NCI-H748 (cell line): Measurements from ENCODE around the gene RASA2.
A peak's percentile ranks its signal among the peaks of the same experiment; 100 is the strongest.
"Not testable (repeated sequence)": the region's sequence is repeated elsewhere in the genome, so short reads cannot be mapped to it uniquely, and the experiment has no call there.

Source experiments
- DNase-seq: peaks from one replicate; lab custom pipeline; 2025; ENCODE audit not compliant: unreplicated experiment; lab: John Stamatoyannopoulos, UW

The RASA2 gene

DNA sequence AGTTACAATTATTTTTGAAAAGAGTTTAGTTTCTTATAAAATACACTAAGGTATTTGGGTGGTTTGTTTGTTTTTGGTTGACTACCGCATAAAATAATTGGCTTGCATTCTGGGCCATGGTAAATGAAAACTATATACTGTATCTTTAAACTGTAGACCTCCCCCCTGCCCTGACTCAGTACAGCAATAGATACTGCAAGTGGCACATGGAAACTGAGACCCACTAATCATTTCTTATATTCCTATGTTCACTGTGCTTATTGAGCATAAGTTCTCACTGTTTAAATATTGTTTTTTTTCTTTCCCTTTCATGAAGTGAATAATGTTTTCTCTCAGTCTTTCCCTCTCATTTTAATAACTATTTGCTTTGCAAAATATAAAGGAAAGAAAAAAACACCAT is 45.8 kb downstream of the RASA2 start:
- DNase-seq = no peak

DNA sequence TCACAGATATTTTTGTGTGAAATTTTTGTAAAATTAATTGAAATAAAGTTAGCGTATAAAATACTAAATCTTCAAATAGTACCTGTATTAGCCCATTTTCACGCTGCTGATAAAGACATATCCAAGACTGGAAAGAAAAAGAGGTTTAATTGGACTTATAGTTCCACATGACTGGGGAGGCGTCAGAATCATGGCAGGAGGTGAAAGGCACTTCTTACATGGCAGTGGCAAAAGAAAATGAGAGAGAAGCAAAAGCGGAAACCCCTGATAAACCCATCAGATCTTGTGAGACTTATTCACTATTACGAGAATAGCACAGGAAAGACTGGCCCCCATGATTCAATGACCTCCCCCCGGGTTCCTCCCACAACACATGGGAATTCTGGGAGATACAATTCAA is 49.2 kb downstream of the RASA2 start:
- DNase-seq = not testable (repeated sequence)

DNA sequence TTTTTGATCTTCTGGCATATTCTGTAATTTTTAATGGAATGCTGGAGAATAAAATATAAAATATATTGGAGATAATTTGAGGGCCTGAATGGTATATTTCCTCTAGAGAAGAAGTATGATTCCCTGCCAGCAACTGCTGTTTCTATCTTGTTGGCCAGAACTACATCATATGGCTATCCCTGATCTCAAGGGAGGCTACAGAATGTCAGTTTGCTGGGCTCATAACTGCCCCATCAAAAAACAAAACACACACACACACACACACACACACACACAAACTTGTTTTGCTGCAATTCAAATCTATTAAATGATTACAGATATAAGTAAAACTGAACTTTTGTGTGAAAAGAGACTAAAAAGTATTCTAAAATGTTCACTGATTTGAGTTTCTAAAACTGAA is 51.0 kb downstream of the RASA2 start:
- no peak for DNase-seq

DNA sequence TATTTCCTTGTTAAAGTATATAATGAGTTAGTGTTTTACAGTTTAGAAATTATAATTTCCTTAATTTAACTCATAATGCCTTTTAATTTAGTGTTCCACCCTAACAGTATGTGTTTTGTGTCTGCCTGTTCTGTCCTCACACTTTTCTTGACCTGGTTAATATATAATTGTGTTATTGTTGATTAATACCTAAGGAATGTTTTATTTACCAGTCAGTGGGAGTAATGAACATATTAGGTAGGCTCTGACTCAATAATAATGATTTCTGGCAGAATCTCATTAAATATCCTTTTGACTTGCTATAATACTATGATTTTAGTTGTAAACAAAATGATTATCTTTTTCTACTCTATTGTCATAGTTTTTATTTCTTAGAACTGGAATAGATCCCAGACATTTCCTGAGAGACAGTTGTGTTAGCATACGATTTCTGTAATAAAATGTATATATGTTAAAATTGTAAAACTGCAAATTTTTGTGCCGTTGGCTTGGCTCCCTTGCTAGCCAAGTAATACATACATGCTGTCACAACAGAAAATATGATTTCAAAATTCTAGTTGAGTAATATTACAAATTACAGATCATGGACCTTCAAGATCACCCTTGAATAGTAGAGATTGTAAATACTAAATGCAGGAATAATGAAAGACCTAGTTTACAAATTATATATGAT is 51.9 kb downstream of the RASA2 start:
- DNase-seq = no peak

DNA sequence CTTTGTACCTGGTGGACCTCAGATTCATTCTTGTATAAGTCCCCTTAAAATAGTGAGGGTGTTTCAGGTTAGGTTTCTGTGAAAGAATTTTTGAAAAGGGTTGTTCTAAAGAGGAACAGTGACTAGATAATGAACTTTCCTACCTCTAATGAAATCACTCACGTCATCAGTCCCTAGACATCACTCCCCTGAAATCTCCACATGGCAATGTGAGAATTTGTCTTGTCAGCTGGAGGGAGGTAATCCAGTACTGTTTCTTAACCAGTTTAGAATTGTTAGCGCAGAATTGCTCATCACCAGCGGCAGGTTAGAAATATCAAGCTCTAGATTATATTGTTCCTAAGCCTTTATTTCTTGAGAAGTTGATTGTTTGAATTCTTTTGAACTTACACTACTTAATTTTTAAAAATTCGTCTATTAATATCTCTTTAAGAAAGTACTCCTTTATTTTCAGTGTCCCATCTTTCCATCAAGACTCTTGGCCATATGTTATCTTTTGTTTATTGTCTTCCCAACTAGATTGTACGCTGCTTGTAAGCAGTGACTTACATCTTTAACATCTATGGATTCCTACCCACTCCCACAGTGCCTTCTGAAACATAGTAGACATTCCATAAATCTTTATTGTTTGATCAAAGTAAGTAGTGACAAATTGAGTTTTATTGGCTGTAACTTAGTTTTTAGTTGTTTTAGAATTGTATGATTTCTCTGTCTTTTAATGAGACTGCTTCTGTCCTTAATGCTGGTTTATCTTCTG is 52.8 kb downstream of the RASA2 start:
- no peak for DNase-seq

DNA sequence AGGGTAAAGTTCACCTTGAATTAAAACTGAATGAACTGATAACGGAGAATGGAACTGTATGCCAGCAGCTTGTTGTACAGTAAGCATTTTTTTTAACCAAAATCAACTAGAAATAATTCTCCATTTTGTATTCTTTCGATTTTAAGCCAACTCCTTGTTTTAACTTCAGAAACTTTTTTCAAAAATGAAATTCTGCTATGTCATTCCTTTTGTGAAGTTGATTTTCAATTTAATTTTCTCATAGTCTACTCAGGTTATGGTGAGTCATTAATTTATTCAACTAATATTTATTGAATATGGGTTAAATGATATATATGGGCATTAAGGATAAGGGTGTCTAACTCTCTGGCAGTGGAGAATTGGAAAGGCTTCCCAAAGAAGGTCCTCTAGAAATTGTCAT is 53.7 kb downstream of the RASA2 start:
- no peak for DNase-seq

DNA sequence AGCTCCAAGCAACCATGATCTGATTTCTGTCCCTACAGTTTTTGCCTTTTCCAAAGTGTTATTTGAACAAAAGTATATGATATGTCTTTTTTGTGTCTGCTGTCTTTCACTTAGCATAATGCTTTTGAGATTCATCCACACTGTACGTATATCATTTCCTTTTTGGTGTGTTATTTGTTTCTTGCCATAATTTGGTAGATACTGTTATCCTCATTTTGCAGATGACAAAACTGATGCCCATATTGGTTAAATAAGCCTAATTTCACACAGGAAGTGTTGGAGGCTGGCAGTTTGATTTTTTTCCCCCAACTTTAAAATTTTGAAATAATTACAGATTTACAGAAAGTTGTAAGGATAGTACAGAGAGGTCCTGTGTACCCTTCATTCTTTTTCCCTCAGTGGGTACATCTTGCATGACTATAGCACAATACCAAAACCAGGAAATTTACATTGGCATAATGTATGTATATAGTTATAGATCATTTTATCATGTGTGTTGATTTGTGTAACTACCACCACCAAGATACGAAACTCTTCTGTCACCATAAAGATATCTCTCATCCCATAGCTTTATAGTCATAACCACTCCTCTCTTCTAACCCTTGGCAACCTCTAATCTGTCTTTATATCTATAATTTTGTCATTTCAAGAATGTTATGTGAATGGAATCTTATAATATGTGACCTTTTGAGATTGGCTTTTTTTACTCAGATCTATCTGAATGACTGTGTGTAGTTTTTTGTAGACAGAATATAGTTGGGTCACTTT is 55.6 kb downstream of the RASA2 start:
- no peak for DNase-seq

DNA sequence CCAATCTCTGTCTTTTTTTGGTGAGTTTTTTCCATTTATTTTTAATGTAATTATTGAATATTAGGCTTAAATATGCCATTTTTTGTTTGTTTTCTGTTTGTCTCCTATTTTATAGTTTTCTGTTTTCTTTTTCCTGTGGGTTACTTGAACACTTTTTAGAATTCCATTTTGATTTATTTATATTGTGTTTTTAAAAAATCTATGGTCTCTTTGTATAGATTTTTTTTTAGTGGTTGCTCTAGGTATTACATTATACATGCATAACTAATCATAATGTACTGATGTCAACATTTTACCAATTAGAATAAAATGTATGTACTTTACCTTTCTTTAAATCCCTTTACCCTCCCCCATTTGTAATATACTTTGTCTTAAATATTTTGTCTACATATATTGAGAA is 56.2 kb downstream of the RASA2 start:
- no peak for DNase-seq

DNA sequence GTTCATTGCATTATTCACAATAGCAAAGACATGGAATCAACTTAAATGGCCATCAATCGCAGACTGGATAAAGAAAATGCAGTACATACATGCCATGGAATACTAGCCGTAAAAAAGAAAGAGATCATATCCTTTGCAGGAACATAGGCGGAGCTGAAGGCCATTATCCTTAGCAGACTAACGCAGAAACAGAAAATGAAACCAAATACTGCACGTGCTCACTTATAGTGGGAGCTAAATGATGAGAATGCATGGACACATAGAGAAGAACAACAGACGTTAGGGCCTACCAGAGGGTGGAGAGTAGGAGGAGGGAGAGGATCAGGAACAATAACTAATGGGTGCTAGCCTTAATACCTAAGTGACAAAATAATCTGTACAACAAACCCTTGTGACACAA is 57.9 kb downstream of the RASA2 start:
- no peak for DNase-seq

DNA sequence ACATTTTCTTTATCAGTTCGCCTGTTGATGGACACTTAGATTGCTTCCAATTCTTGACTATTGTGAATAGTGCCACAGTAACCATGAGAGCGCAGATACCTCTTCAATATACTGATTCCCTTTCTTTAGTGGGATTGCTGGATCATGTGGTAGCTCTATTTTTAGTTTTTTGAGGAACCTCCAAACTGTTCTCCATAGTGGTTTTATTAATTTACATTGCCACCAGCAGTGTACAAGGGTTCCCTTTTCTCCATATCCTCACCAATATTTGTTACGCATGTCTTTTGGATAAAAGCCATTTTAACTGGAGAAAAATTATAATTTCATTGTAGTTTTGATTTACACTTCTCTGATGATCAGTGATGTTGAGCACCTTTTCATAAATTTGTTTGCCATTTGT is 59.3 kb downstream of the RASA2 start:
- no peak for DNase-seq

DNA sequence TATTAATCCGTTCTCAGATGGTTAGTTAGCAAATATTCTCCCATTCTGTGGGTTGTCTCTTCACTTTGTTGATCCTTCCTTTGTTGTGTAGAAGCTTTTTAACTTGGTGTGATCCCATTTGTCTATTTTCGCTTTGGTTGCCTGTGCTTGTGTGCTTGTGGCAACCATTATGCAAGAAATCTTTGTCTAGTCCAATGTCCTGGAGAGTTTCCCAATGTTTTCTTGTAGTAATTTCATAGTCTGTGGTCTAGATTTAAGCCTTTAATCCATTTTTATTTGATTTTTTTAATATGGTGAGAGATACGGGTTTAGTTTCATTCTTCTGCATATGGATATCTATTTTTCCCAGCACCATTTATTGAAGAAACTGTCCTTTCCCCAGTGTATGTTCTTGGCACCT is 59.8 kb downstream of the RASA2 start:
- DNase-seq = no peak

DNA sequence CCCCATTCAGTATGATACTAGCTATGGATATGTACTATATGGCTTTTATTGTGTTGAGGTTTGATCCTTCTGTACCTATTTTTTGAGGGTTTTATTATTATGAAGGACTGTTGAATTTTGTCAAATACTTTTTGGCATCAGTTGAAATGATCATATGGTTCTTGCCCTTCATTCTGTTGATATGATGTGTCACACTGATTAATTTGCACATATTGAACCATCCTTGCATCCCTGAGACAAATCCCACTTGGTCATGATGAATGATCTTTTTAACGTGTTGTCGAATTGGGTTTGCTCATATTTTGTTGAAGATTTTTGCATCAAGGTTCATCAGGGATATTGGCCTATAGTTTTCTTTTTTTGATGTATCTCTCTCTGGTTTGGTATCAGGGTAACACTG is 61.0 kb downstream of the RASA2 start:
- DNase-seq = no peak

DNA sequence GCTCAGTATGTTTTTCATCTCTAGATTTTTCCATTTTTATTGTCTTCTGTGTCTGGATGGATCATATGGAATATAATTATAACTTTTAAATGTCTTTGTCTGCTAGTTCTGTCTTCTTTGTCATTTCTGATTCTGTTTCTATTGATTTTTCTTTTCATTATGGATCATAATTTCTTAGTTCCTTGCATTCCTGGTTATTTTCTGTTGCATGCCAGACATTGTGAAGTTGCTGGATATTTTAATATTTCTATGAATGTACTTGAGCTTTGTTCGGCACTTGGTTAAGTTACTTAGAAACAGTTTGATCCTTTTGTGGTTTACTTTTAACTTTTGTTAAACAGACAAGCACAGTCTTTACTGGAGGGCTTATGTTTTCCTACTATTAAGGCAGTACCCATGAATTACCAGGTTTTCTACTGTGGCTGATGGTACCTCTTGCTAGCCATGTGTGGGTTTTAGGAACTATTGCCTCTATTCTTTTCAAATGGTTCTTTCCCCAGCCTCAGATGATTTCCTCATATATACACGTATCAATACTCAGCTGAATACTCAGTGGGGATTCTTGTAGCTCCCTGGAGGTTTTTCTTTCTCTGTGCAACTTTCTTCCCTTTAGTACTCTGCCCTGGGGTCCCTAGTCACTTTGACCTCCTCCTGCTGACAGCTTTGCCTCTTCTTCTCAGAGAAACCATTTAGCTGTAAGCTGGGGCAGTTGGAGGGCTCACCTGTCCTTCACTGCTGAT is 64.3 kb downstream of the RASA2 start:
- no peak for DNase-seq

DNA sequence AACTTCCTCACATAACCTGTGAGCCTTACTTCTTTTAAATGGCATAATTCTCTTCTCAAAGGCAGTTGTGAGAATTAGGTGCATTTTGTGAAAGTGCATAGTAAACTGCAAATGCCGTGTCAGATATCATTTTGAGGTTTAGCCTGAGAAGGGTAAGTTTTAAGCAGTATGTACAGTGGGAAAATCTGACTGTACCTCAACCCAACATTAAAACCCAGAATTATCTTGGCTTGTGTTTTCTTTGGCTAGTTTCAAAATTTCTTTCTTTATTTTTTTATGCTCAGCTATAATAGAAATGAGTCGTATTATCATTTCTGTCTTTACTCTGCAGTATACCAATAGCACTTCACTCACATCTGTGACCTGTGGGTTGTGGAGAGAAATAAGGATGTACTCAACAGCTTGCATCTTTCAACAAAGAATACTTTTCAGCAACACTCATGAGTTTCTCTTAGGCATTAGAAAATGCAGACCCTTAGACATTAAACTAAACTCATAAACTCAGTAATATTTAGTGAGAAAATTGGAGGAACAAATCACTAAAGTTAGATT is 65.7 kb downstream of the RASA2 start:
- no peak for DNase-seq

DNA sequence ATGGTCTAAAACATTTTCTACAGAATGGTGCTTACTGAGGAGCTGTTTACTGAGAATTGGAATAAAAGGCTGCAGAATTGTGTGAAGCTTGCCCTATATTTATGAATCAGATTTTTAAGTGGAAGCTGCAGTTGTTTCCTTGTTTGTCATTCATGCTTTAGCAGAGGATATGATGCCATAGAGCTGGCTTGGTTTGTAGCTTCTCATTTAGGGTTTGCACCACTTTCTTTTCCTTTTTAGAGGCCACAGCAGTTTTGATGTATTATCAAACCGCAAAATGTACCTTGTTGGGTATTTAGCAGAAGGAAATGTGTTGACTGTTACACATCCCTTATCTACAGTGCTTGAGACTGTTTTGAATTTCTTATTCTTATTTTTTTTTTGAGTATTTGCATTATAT is 66.2 kb downstream of the RASA2 start:
- no peak for DNase-seq

DNA sequence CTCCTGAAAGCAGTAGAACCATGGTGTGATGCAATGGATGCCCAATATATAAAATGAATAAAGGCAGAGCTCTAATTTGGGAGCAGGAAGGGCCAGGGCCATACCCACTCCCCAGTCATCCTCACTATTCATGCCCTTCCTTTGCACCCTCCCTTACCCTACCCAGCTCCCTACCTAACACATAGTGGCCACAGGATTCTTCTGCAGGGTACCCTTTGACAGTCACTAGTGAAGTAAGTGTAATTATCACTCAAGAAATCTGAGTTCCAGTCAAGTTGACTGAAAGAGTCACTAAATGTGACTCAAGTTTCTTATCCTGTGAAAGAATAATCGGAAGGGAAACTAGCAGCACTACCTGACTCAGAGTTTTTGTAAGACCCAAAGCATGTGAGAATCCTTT is 69.2 kb downstream of the RASA2 start:
- no peak for DNase-seq

DNA sequence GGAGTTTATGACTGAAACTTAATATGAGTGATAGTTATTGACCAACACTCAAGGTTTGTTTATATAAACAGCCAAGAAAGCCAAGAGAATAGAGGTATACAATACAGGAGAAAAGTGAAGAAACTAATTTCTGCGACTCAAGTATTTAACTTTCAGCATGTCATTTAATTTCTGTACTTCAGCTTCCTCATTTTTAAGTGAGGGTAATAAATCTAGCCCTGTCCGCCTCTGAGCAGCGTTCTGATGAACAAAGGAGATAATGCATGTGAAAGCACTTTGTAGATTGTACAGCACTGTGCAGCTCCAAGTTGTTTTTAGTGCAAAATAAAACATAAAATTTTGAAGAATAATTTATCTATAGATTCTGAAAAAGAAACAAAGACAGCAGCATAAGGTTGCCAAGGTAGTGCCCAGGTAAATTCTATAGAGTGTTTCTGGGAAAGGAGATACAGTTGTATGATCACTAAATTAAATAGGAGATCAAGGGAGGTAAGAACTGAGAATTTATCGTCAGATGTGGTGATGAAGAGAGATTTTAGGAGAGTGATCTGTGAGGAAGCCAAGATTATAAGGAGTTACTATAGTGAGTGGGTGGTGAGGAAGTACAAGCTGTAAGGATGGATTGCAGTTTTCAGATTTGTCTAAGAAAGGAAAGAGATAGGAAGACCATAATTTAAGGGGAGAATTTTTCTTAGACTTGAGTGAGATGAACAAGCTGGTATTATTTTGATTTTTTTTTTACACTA is 71.3 kb downstream of the RASA2 start:
- no peak for DNase-seq

DNA sequence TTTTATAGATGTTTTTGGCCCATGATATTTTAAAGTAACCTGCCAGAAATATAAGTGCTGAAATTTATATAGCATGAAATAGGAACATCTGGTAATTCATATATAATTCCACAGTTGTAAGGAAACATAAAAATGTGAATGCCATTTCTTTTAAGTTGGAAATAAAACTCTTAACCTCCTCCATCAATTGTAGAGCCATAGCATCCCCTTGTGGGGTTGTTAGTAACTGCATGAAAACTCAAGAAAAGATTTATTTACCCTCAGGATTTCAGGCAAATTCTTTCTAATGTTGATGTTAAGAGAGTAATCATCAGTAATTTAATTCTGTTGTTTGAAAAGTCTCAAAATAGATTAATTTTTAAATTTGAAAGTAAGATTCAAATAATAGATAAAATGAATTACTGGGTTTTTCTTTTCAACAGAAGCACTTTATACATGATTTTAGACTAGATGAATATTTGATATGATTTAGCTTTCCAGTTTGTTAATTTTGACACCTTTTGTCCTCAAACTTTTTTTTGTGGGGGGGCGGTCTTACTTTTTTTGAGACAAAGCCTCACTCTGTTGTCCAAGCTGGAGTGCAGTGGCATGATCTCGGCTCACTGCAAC is 74.7 kb downstream of the RASA2 start:
- DNase-seq = peak; percentile 32

DNA sequence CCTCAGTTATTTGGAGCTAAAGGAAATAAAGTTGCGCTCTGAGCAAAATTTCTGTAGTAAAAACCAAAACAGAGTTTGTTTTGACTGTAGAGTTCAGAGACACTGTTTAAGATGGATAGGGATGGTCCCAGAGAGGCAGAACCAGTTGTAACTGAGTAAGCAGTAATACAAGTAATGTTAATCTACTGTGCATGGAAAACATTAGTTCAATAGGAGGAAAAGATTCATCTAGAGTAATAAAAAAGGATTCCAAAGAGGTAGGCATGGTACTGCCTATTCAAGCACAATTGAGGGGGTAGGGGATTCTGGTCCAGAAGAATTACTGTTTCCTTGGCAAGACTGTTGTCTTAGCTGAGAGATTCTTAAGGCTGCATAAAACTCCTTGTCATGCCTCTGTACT is 77.4 kb downstream of the RASA2 start:
- no peak for DNase-seq

DNA sequence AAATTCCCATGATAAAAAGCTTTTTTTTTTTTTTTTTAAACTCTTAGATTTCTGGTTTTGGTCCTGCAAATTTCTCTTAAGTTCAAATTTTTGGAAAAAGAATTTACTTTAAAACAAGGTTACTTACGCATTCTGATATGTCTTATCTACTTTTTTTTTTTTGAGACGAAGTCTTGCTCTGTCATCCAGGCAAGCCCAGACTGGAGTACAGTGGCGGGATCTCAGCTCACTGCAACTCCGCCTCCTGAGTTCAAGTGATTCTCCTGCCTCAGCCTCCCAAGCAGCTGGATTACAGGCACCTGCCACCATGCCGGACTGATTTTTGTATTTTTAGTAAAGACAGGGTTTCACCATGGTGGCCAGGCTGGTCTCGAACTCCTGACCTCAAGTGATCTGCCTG is 83.2 kb downstream of the RASA2 start:
- DNase-seq = no peak
